ENCODE measurements around the gene EIF3I. TPM values are rescaled to one million over a fixed set of nuclear protein-coding genes. Genes with fewer than 3 reads are reported as not detected.
A peak's percentile ranks its signal among the peaks of the same experiment; 100 is the strongest.

Gene EIF3I
- total RNA-seq, 1 donor: 292 TPM

DNA sequence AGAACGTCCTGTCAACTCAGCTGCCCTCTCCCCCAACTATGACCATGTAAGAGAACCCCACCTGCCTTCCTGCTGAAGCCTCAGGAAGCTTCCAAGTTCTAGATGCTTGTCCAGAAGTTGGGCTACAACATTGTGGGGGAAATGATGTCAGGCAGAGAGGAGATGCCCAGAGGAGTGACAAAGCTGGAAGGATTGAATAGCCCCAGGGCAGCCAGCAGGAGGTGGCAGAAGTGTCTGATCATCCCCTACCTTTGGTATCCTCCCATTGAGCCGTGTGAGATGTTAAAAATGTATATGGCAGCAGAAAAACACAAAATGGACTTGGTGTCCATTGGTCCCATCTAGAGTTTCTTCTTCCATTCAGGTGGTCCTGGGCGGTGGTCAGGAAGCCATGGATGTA lies 6.6 kb downstream of the EIF3I start:
- DNase-seq (ENCODE audit: low read depth in 2 of 3, low spot score in 2 of 3): no peak

DNA sequence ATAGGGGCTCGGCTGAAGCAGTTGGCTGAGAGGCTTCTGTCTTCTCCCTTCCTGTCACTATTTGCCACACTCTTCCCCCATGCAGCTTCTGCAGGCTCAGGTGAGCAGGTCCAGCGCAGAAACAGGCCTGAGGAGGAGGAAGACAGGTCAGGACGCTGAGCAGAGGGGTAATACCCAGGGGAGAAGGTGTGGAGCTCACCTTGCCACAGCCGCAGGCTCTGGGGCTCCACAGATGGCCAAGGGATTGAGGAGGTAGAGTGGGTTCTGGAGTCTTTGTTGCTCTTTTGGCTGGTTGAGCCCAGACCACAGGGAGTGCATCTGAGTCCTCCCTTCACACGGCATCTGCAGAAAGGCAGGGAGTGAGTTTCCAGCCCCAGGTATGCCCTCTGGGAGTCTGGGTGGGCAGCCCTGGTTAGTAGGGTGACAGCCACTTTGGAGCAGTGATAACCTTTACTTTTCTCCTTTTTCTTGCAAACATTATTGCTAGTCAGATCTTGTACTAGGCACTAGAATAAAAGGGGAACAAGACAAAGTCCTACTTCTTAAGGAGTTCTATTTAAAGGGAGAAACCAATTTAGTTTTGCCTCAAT lies 9.7 kb downstream of the EIF3I start:
- DNase-seq (ENCODE audit: low read depth in 2 of 3, low spot score in 2 of 3): no peak

DNA sequence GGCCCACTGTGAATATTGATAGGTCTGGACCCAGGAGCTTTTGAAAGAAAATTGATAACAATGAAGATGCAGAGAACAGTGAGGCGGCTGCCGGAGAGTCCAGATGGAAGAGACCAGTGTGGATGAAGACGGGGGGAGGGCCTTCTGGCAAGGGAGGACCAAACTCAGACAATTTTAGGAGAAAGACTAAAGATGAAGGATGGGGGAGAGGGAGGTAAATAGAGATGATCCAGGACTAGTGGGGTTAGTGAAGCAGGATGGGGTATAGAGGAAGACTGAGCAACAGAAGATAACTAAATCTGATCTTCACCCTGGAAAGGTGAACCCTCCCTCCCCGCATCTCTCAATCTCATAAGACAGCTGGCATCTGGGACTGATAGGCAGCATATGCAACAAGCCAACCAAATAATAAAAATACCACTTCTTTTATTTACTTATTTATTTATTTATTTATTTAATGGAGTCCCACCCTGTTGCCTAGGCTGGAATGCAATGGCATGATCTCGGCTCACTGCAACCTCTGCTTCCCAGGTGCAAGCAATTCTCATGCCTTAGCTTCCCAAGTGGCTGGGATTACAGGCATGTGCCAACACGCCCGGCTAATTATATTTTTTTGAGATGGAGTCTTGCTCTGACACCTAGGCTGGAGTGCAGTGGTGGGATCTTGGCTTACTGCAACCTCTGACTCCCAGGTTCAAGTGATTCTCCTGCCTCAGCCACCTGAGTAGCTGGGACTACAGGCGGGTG lies 10.5 kb downstream of the EIF3I start:
- no peak for DNase-seq (ENCODE audit: low read depth in 2 of 3, low spot score in 2 of 3)

DNA sequence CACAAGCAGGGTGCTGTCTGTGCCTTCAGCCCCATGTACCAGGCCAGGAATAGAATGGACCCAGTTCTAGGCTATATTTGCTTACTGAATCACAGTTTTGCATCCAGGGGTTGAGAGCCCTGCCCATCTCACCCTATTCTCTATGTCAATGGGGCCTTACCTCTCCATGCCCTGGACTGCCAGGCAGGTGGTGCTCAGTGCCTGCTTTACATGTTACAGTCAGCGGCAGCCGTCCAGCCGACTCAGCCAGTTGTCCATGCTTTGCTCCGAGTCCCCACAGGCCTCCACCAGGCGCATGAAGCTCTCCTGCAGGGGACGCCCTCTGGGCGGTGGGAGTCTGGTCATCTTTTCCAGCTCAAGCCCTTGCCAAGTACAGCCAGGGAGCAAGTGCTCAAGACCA lies 12.6 kb downstream of the EIF3I start:
- no peak for DNase-seq (ENCODE audit: low read depth in 2 of 3, low spot score in 2 of 3)

DNA sequence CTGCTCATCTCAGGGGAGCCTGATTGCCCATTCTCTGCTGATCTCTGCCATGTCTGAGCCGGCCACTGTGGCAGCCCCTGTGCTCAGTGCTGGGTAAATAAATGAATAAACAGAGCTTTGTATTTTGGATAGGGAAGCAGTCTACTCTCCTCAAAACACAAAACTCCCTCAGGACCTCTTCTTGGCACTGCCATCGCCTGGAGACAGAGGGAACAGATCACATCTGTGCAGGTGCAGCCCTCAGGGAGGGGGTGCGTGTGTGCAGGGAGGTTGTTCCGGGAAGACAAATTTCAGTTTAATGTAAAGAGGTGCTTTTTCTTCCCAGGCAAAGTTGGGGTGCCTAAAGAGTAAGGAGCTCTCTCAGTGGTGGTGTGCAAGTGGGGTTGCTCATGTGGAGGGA lies 17.1 kb downstream of the EIF3I start:
- no peak for DNase-seq (ENCODE audit: low read depth in 2 of 3, low spot score in 2 of 3)

DNA sequence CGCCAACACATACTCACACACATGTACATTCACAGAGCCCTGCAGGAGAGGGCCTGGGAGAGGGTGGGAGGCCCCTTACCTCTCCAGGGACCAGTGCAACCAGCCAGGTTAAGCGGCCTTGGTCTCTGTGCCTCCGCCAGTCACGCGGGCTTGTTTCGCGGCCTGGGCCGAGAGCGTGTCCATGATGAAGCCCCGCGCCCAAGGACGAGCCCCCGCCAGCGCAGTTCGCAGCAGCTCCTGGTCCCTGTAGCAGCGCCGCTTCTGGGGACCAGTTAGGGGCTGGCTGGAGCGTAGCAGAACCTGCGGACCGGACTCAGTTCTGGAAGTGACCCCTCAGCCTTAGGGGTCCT lies 17.6 kb downstream of the EIF3I start:
- DNase-seq (ENCODE audit: low read depth in 2 of 3, low spot score in 2 of 3): no peak

DNA sequence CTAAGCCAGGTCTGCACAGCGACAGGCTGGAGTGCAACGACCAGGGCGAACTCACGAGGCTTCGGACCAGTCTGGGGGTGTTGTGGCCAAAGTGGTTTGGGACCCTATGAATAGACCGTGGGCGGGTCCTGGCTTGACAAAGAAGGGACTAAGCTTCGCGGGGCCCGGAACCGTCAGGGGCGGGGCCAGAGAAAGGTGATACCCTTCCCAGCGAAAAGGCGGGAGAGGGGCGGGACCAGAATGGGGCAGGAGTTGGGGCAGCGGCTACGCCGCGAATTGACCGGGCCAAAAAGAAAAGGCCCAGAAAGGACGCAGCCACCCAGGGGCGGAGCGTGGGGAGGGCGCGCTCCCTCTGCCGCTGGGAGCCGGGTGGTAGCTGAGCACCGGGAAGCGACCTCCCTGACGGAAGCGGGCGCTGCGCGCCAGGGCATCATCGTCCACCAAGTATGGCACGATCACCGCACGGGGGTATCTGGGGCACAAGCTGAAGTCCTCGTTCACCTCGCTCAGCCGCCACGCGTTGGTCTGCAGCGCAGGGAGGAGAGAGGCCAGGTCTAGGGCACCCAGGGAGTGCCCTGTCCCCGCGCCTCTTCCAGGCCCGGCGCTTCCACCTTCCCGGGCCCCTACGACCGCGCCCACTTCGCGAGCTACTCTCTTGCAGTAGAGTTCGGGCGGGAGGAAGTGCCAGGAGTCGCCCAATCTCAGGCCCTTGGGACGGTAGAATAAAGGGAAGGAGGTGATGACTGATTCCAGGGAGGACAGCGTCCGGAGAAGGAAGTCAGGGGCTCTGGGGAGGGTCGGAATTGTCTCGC lies 18.1 kb downstream of the EIF3I start:
- peak in 1 of 3 donors; percentile 42 for DNase-seq (ENCODE audit: low read depth in 2 of 3, low spot score in 2 of 3)

DNA sequence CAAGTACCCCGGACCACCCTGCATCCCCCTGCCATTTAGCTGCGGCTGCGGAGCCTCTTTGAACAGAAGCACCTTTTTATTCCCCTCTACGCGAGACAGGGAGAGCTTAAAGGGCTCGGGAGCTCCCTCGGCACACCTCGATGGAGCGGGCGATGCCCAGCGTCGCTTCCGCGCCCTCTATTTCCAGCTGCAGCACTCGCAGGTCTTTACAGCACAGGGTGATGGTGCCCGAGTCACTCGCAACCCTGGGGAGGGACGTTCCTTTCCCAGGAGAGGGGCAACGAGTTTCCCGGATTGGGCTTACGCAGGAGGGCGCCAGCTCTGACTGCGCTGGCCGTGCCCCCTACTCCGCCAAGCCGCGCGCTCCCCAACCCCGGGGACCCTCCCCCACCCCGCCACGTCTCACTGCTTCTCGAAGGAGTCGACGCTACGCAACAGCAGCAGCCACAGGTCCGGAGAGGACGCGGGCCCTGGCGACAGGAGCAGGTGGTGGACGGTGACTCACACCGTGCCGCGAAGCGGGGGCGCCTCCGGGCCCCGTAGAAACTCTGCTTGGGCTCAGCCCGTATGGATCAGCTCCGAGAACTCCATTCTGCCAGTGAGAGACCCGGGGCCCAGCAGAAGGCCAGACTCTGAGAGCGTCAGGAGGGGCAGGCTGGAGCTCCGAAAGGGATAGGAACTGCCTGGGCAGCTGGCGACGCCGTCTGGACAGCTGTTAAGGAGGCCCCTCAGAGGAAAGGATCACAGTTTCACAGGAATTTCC lies 19.0 kb downstream of the EIF3I start:
- peak in 2 of 3 donors; percentile 60 to 76 for DNase-seq (ENCODE audit: low read depth in 2 of 3, low spot score in 2 of 3)

DNA sequence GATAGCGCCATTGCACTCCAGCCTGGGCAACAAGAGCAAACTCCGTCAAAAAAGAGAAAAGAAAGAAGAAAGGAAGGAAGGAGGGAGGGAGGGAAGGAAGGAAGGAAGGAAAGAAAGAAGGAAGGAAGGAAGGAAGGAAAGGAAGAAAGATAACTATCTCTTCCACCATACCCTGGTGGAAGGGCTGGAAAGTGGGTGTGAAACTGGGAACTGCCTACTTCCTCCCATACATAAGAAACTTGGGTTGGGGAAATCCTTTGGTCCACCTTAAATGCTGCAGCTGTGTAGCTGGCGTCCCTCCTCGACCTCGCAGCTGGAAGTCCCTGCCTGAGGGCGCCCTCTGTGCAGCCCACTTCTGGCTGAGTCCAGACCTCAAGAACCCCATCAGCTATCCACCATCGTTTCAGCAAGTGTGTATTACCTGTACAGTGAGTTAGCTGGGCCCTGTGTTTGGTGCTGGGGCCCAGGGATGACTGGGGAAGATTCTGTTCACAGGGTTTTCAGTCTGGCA lies 20.2 kb downstream of the EIF3I start:
- DNase-seq (ENCODE audit: low read depth in 2 of 3, low spot score in 2 of 3): no peak

DNA sequence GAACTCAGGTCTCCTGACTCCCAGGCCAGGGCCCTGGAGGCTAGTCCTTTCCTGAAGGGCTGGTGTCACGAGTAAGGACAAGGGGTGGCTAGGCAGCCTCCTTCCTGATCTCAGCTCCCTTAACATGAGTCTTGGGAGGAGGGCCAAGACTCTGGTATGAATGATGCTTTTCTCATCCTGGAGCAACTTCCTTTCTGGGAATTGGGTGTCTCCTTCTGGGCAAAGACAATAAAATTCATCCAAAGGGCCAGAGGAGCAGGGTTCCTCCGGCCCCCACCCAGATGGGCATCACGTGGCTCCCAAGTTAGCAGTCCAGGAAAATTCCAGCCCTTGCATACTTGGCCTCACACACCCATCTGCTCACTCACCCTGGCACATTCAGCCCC lies 24.7 kb downstream of the EIF3I start, which contains the start of gene FAM167B:
Gene FAM167B, plus strand, starts transcription at position 335 of the 386 bp plus-strand sequence. CDS start 200 bp downstream, outside the sequence.
- no peak for DNase-seq (ENCODE audit: low read depth in 2 of 3, low spot score in 2 of 3)

DNA sequence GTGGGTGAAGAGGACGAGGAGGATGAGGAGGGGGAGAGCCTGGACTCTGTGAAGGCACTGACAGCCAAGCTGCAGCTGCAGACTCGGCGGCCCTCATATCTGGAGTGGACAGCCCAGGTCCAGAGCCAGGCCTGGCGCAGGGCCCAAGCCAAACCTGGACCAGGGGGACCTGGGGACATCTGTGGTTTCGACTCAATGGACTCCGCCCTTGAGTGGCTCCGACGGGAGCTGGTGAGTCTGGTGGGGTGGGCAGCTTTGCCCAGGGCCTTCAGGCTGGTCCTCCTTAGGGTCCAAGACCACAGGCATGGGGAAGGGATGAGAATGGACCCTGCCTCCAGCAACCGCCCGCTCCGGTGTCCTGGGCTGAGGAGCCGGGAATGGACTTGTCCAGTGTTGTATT lies 25.2 kb downstream of the EIF3I start:
- DNase-seq (ENCODE audit: low read depth in 2 of 3, low spot score in 2 of 3): no peak

DNA sequence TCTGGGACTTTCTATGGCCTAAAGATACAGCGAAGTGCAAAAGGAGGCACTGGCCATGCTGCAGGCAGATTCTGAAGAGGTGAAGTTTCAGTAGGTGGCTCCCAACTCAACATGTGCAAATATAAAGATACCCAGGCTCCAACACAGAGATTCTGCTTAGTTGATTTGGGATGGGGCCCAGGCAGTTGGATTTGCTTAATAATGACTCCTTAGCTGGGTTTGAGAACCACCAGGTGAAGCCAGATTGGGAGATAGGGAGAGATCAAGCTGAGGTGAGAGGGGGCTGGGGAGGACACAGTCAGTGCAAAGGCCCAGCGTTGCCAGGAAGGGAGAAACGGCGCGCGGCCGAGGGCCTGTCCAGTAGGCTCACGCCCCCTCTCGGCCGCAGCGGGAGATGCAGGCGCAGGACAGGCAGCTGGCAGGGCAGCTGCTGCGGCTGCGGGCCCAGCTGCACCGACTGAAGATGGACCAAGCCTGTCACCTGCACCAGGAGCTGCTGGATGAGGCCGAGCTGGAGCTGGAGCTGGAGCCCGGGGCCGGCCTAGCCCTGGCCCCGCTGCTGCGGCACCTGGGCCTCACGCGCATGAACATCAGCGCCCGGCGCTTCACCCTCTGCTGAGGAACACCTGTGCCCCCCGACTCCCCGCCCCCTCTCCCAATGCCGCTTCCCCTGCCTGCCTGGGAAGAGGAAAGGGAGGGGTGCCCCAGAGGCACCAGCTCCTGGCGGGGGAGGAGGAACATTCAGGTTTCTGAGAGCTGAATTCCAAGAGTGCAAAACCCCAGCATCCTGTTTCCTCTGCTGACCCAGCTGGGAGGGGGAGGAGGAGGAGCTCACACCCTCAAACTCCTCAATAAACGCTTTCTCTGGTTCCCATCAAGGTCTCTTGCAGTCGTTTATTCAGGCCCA lies 26.0 kb downstream of the EIF3I start:
- DNase-seq (ENCODE audit: low read depth in 2 of 3, low spot score in 2 of 3): peak in 2 of 3 donors; percentile 59 to 61

DNA sequence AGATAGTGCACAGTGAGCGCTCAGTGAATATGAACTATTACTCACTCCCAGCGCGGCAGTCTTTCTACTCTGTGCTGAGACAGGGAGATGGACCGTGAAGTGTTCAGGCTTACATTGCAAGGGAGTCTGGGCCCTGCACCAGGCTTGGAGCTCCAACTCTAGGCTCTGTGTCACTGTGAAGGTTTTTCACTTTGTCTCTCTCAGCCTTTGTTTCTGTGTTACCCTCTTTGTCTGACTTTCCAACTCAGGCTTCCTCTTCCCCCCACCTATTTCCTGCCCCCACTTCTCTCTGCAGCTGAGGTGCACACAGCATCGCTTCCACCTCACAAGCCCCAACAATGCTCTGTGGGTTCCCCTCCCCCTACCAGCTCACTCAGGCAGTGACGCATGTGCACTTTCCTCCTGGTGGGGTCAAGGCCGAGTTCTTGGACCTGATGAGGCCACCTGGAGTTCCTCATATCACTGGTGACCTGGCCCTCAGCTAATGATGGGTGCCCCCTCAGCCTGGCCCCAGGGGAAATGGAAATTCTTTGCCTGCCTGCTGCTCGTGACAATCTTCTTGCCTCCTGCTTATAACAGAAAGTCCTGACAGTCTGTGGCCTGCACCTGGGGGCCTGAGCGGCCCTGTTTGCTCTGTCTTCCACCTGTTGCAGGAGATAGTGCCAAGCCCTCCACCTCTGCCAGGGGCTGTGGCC lies 27.8 kb downstream of the EIF3I start:
- DNase-seq (ENCODE audit: low read depth in 2 of 3, low spot score in 2 of 3): peak; percentile 71 to 90 (median 84)

DNA sequence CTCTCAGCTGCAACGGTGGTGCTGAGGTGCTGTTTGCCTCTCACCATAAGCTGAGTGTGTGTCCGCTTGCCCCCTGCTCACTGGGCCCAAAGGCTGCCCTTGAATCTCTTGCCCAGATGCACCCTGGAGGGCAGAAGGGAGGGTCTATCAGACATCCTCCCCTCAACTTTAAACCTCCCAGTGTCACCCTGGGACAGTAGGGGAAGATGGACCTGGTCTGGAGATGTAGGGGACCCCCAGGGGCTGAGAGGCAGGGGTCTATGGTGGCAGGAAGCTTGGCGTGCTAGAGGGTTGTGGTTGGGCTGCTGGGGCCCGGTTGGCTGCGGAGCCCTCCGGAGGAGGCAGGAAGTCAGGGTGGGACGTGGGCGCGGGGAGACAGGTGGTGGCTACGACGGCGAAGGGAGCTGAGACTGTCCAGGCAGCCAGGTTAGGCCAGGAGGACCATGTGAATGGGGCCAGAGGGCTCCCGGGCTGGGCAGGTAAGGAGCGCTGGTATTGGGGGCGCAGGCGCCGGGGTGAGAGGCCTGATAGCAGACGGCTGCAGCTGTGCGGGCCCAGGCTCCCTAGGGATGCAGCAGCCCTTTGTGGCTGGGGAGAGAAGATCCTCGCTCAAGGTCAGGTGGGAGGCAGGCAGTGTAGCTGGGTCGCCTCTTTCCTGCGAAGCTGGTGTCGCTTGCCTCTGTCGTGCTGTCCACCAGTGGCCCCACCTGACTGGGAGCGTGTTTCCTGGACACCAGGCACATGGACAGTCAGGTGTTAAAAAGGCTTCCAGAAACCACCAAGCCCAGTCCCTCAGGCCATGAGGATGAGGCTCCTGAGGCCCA lies 28.9 kb downstream of the EIF3I start, which contains the start of gene LCK:
Gene LCK, plus strand, starts transcription at position 373 of the 824 bp plus-strand sequence. CDS start 23,065 bp downstream, outside the sequence.
- DNase-seq (ENCODE audit: low read depth in 2 of 3, low spot score in 2 of 3): peak in 1 of 3 donors; percentile 32

DNA sequence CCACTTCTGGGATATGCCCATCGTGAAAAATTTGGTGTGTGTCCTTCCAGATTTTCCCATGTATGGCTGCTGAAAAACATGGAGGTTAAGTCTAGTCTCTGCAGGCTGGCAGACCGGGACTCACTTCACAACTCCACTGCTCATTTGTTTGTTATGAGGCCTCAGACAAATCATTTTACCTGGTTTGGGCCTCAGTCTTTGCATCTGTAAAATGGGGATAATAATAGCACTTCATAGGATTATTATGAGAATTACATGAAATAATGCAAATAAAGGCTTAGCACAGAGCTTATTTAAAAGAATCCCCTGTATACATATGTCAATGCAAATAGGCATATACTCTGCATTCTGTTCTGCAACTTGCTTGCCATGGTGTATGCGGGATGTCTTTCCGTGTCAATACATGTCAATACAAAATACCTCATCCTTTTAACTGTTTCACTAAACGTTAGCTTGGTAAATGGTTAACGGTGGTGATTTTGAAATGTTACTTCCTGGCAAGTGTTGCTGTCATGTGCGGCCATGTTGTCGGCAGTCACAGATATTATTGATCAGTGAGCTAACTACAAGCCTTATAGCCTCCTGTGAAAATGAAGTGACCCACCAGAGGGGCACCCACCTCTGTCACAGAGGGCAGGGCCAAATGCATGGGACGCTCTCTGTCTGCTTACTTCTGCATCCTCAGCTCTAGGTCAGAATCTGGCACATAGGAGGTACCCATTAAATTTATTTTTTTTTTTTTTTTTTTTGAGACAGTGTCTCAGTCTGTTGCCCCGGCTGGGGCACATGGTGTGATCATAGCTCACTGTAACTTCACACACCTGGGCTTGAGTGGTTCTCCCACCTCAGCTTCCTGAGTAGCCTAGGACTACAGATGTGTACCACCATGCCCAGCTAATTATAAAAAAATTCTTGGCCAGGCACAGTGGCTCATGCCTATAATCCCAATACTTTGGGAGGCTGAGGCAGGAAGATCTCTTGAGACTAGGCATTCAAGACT lies 33.2 kb downstream of the EIF3I start:
- DNase-seq (ENCODE audit: low read depth in 2 of 3, low spot score in 2 of 3): no peak

DNA sequence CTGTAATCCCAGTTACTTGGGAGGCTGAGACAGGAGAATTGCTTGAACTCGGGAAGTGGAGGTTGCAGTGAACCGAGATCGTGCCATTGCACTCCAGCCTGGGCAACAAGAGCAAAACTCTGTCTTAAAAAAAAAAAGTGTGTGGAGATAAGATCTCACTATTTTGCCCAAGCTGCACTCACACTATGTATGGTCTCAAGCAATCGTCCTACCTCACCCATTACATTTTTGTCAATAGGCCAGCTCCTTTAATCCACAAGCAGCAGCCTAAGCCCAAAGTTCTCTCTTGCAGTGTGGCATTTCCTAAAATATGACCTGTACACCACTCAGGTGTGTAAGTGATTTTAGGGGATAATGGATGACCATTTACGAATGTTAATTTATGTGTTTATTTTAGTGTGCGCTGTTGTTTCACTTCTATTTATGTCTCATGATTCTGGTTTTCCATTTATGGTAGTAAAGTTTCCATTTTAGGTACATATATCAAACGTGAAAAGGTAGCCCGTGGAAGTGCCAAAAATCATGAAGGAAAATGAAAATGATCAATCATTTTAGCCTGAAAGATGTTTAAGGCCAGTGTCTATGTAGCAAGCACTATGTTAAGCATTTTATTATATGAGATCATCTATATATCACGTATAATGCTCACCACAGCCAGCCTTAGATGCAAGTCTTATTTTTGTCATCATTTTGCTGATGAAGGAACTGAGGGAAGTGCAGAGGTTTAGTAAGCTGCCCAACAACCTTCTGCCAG lies 34.4 kb downstream of the EIF3I start:
- no peak for DNase-seq (ENCODE audit: low read depth in 2 of 3, low spot score in 2 of 3)

Data from hematopoietic multipotent progenitor cell (in vitro differentiated cells).